Neuronal stem cell (in vitro differentiated cells): ENCODE data around the gene FXYD6.

Experiments
- DNase-seq: peaks from one replicate; pipeline ENCODE4 v3.0.0-alpha.2; 2013; ENCODE audit warnings: low spot score
- H2AFZ ChIP-seq: one replicate; pipeline ENCODE4 v1.6.1; 2013; ENCODE audit warnings: mild to moderate bottlenecking, low read length, inconsistent platforms
- H2AK5ac ChIP-seq: 2 replicates; pipeline ENCODE4 v1.6.1; 2013; ENCODE audit warnings: low read depth, mild to moderate bottlenecking, inconsistent platforms, low read length, moderate library complexity, mixed read lengths
- H2BK120ac ChIP-seq: 2 replicates; pipeline ENCODE4 v1.6.1; 2013; ENCODE audit warnings: low read depth, mild to moderate bottlenecking, inconsistent platforms, low read length, moderate library complexity, mixed read lengths
- H2BK12ac ChIP-seq: one replicate; pipeline ENCODE4 v1.6.1; 2013; ENCODE audit warnings: low read length, inconsistent platforms
- H2BK15ac ChIP-seq: 2 replicates; pipeline ENCODE4 v1.6.1; 2013; ENCODE audit warnings: mild to moderate bottlenecking, low read length, inconsistent platforms, mixed read lengths
- H2BK5ac ChIP-seq: one replicate; pipeline ENCODE4 v1.6.1; 2013; ENCODE audit warnings: inconsistent platforms, mild to moderate bottlenecking, low read length, moderate library complexity
- H3K14ac ChIP-seq: one replicate; pipeline ENCODE4 v1.6.1; 2013; ENCODE audit warnings: low read length, inconsistent platforms
- H3K18ac ChIP-seq: 2 replicates; pipeline ENCODE4 v1.6.1; 2013; ENCODE audit warnings: low read length, inconsistent platforms
- H3K23ac ChIP-seq: 2 replicates; pipeline ENCODE4 v1.6.1; 2013; ENCODE audit warnings: low read depth, mild to moderate bottlenecking, mixed read lengths, low read length, inconsistent platforms; ENCODE audit not compliant: poor library complexity
- H3K27ac ChIP-seq: replicated peaks from 3 replicates; pipeline ENCODE4 v1.5.1; 2013; ENCODE audit warnings: low read length, inconsistent platforms
- H3K27me3 ChIP-seq, 3 experiments: 2 replicates each; pipeline ENCODE4 v1.6.1; 2013; ENCODE audit warnings: low read length in 3 of 3, mild to moderate bottlenecking in 2 of 3, inconsistent platforms in 1 of 3, low read depth in 1 of 3, mixed read lengths in 1 of 3, moderate library complexity in 1 of 3; ENCODE audit not compliant: control insufficient read depth in 3 of 3, insufficient read depth in 3 of 3
- H3K36me3 ChIP-seq, 2 donors: replicated peaks in 1 of 2; 2 replicates each; pipeline ENCODE4 v1.6.1; 2013; ENCODE audit warnings: low read length in 2 of 2; ENCODE audit not compliant: control insufficient read depth in 2 of 2, insufficient read depth in 2 of 2
- H3K4ac ChIP-seq: 2 replicates; pipeline ENCODE4 v1.6.1; 2013; ENCODE audit warnings: inconsistent platforms, mild to moderate bottlenecking, low read length, moderate library complexity
- H3K4me1 ChIP-seq, 2 donors: 1 replicate in 1 of 2; 2 replicates in 1 of 2; pipeline ENCODE4 v1.6.1; 2013; ENCODE audit warnings: low read length in 2 of 2, low read depth in 1 of 2; ENCODE audit not compliant: control insufficient read depth in 2 of 2, insufficient read depth in 1 of 2
- H3K4me2 ChIP-seq: one replicate; pipeline ENCODE4 v1.6.1; 2013; ENCODE audit warnings: mild to moderate bottlenecking, low read length, inconsistent platforms; ENCODE audit not compliant: insufficient read depth, poor library complexity, severe bottlenecking
- H3K4me3 ChIP-seq, 2 donors: 2 replicates each; pipeline ENCODE4 v1.5.1; 2013; ENCODE audit warnings: low read length in 2 of 2, mild to moderate bottlenecking in 2 of 2, inconsistent platforms in 1 of 2, moderate library complexity in 1 of 2
- H3K79me1 ChIP-seq: one replicate; pipeline ENCODE4 v1.6.1; 2013; ENCODE audit warnings: low read depth, mild to moderate bottlenecking, inconsistent platforms, low read length, moderate library complexity
- H3K9ac ChIP-seq: one replicate; pipeline ENCODE4 v1.6.1; 2013; ENCODE audit warnings: mild to moderate bottlenecking, low read depth, low read length, inconsistent platforms; ENCODE audit not compliant: poor library complexity
- H3K9me3 ChIP-seq, 2 donors: replicated peaks in 1 of 2; 2 replicates each; pipeline versions ENCODE3 to v1.6.1; 2013; ENCODE audit warnings: low read length in 2 of 2, mild to moderate bottlenecking in 2 of 2, inconsistent platforms in 1 of 2, low read depth in 1 of 2, mixed read lengths in 1 of 2, moderate library complexity in 1 of 2; ENCODE audit not compliant: control insufficient read depth in 2 of 2, insufficient read depth in 1 of 2
- H4K8ac ChIP-seq: one replicate; pipeline ENCODE4 v1.6.1; 2013; ENCODE audit warnings: low read depth, mild to moderate bottlenecking, inconsistent platforms, low read length, moderate library complexity
- H4K91ac ChIP-seq: one replicate; pipeline ENCODE4 v1.6.1; 2013; ENCODE audit warnings: low read length, low read depth, mild to moderate bottlenecking, inconsistent platforms; ENCODE audit not compliant: poor library complexity
- WGBS, 2 donors: extraction: QIAGEN DNeasy Blood & Tissue Kit; methylation state at CpG; one replicate each; pipeline ENCODE4 v1.1.7; 2013; ENCODE audit warnings: missing lambda C conversion rate in 2 of 2, mixed read lengths in 1 of 2; ENCODE audit not compliant: insufficient read length in 2 of 2, insufficient replicate concordance in 1 of 2; ENCODE audit errors: extremely low coverage in 2 of 2; 5-methylcytosine and 5-hydroxymethylcytosine counted together

The FXYD6 gene

GRCh38 chr11:117884994-117885393 lies 8.5 kb upstream of the FXYD6 start:
- Histone ChIP-seq H3K79me1 (no peaks in the 10 kb centered on the region), H3K27ac (no peak overlapping the region), H3K14ac (no peak overlapping the region), H3K18ac (no peak overlapping the region), H3K36me3 (no peaks in the 10 kb centered on the region), H3K23ac (no peak overlapping the region), H3K4me2 (no peak overlapping the region), H3K4me1 (peaks cover 0 to 6% of the 10 kb centered on the region in 2 donors), H4K8ac (no peak overlapping the region), H3K4ac (no peak overlapping the region), H3K9me3 (no peaks in the 10 kb centered on the region), H4K91ac (no peak overlapping the region), H2BK120ac (no peak overlapping the region), H2AFZ (no peak overlapping the region), H2BK5ac (no peak overlapping the region), H3K9ac (no peak overlapping the region), H2BK12ac (no peak overlapping the region), H2BK15ac (no peak overlapping the region), H2AK5ac (no peak overlapping the region), H3K27me3 (peaks cover 0 to 34% (median 0%) of the 10 kb centered on the region in 3 experiments), H3K4me3 (no peak overlapping the region)
- DNase-seq, result no peak
- WGBS, 2 donors, result no CpG with 5 or more reads among the region's 7 CpGs

DNA sequence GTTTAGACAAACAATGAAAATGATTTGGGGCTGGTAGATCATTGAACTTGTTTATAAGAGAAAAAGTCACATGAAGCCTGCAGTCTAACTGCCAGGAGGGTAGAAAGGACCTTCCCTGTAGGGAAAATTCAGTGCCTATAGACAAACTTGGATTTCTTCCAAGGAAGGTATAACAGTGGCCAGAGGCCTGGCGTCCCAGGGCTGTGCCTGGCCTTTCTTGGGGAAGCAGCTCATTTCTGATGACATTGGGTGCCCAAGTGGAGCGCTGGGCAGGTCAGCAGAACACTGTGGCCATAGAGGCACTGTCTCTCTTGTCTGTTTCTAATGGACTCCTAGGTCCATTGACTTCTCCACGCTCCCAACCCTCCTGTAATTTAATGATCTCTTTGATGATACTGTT lies 6.6 kb upstream of the FXYD6 start:
- Histone ChIP-seq H2AFZ (peak overlapping the region; percentile 39), H3K9ac (no peak overlapping the region), H2BK120ac (no peak overlapping the region), H3K4me1 (peaks cover 0 to 6% of the 10 kb centered on the region in 2 donors), H3K9me3 (no peaks in the 10 kb centered on the region), H2BK15ac (no peak overlapping the region), H2BK12ac (no peak overlapping the region), H2AK5ac (no peak overlapping the region), H4K91ac (no peak overlapping the region), H3K4me3 (no peak overlapping the region), H4K8ac (no peak overlapping the region), H3K18ac (no peak overlapping the region), H3K27ac (no peak overlapping the region), H3K14ac (no peak overlapping the region), H3K79me1 (no peaks in the 10 kb centered on the region), H3K23ac (no peak overlapping the region), H3K4me2 (no peak overlapping the region), H3K4ac (no peak overlapping the region), H2BK5ac (no peak overlapping the region), H3K27me3 (peaks cover 0 to 53% (median 0%) of the 10 kb centered on the region in 3 experiments), H3K36me3 (no peaks in the 10 kb centered on the region)
- WGBS, 2 donors, result no CpG with 5 or more reads among the region's 3 CpGs
- DNase-seq, result no peak

- Histone ChIP-seq H2BK12ac (no peak overlapping the region), H2BK5ac (no peak overlapping the region), H2AFZ (peak overlapping the region; percentile 39), H4K8ac (no peak overlapping the region), H4K91ac (no peak overlapping the region), H3K79me1 (no peaks in the 10 kb centered on the region), H3K18ac (no peak overlapping the region), H3K23ac (no peak overlapping the region), H3K27me3 (peaks cover 0 to 60% (median 0%) of the 10 kb centered on the region in 3 experiments), H2AK5ac (no peak overlapping the region), H2BK15ac (no peak overlapping the region), H3K9me3 (no peaks in the 10 kb centered on the region), H3K9ac (no peak overlapping the region), H3K4me2 (no peak overlapping the region), H3K4ac (no peak overlapping the region), H3K4me1 (peaks cover 2 to 8% of the 10 kb centered on the region in 2 donors), H3K27ac (no peak overlapping the region), H3K14ac (no peak overlapping the region), H2BK120ac (no peak overlapping the region), H3K36me3 (no peaks in the 10 kb centered on the region), H3K4me3 (no peak overlapping the region)
- WGBS, 2 donors, result no CpG with 5 or more reads among the region's 11 CpGs
- DNase-seq, result no peak
Observed at GRCh38 chr11:117882311-117882905, 6.0 kb upstream of the FXYD6 start.

DNA sequence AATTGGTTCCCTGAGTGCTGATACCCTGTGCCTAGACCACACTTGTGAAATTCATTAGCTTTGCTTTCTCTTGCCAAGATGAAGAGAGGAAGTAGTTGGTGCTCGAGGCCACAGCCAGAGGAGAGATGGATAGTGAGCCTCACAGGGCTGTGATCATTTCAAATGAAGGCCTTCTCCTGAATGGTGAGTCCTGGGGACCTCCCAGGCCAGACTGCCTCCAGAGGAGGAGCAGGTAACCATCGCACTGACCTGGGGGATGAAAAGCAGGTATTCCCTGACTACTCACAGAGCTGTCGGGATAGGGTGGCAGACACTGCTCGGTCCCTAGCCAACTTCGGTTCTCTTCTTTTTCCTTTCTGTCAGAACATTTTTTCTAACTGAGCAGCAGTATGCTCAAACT lies 4.8 kb upstream of the FXYD6 start:
- Histone ChIP-seq H3K4ac (no peak overlapping the region), H4K8ac (no peak overlapping the region)

More for the DNA sequence above, 4.8 kb upstream of the FXYD6 start:
- Histone ChIP-seq H2BK5ac (no peak overlapping the region), H3K27ac (no peak overlapping the region), H3K4me2 (no peak overlapping the region), H3K23ac (no peak overlapping the region), H4K91ac (no peak overlapping the region), H3K36me3 (no peaks in the 10 kb centered on the region), H3K18ac (no peak overlapping the region), H2BK120ac (no peak overlapping the region), H3K27me3 (peaks cover 0 to 64% (median 0%) of the 10 kb centered on the region in 3 experiments), H3K9me3 (no peaks in the 10 kb centered on the region), H2BK12ac (no peak overlapping the region), H3K9ac (no peak overlapping the region), H3K14ac (no peak overlapping the region), H2AFZ (no peak overlapping the region), H2BK15ac (no peak overlapping the region), H3K4me3 (no peak overlapping the region), H3K4me1 (peaks cover 7 to 12% of the 10 kb centered on the region in 2 donors), H3K79me1 (peaks cover under 1% of the 10 kb centered on the region), H2AK5ac (no peak overlapping the region)
- WGBS, 2 donors, result no CpG with 5 or more reads among the region's 5 CpGs
- no peak for DNase-seq
